Stimulated activated CD8-positive, alpha-beta memory T cell treated with anti-CD3 and anti-CD28 coated beads, Interleukin-15, amount 100 ng/mL, for 4 hours (primary cell): ENCODE data around the gene KCNIP4.

Experiments
- DNase-seq, 2 donors: peaks; one replicate each; pipeline ENCODE4 v3.0.0-alpha.2; 2020; ENCODE audit warnings: low read depth in 2 of 2

Gene KCNIP4

GRCh38 chr4:21191317-21191716 is 757.3 kb downstream of the KCNIP4 start:
- no peak for DNase-seq

DNA sequence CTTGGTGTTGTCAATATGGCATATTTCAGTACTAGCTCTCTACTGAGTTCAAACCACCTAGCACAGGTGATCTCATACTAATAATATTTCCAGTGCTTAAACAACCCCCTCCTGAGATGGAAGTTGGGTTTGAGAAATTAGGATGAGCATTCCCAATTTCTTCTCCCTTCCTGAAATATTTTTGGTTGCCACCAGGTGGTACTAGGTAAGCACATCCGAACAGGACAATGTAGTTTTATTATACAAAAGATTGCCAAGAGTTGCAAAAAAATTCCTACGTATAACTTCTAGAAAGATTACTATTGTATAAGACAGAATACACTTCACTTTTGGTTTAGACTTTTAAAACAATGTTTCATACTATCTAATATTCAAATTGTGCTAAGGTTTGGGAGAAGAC is 763.8 kb downstream of the KCNIP4 start:
- no peak for DNase-seq

- no peak for DNase-seq
These were observed 766.9 kb downstream of the KCNIP4 start for GRCh38 chr4:21181716-21182115.

GRCh38 chr4:21177871-21178270 is 770.7 kb downstream of the KCNIP4 start:
- DNase-seq, result no peak

DNA sequence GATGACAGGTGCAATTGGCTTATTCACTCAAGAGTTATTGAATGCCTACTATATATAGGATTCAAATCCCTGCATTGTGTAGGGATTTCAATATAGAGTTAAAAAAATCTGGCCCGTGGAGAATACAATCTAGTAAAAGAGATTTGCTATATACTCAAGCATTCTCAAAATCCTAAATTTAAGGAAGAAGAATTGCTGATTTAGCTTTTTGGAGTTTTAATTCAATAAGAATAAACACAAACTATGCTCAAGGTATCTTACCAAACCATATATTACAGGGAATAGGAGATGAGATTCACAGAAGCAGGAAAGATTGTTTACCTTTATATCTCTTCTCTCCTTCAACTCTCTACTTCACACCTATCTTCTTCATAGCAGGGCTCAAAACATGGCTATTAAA is 771.5 kb downstream of the KCNIP4 start:
- no peak for DNase-seq

- no peak for DNase-seq
These were observed 780.9 kb downstream of the KCNIP4 start for GRCh38 chr4:21167711-21168110.

DNA sequence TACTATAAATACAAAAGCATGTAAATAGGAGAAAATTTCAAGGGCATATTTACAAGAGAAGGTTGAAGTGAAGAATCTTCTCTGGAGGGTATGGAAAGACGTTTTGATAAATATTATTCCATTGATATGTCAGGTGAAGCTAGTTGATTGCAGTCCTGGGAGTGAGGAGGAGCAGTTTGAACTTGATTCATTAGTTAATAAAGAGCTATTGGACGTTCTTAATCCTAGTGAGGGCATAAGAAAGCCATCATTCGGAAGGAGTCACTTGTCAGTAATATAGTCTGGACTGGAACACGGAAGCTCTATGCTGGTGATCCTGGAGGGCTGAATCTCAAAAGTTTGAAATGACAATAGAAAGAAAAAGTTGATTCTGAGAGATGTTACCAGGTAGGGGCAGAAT is 793.2 kb downstream of the KCNIP4 start:
- no peak for DNase-seq

GRCh38 chr4:21139327-21139726 is 809.2 kb downstream of the KCNIP4 start:
- no peak for DNase-seq

GRCh38 chr4:21136051-21136630 is 812.4 kb downstream of the KCNIP4 start:
- no peak for DNase-seq

DNA sequence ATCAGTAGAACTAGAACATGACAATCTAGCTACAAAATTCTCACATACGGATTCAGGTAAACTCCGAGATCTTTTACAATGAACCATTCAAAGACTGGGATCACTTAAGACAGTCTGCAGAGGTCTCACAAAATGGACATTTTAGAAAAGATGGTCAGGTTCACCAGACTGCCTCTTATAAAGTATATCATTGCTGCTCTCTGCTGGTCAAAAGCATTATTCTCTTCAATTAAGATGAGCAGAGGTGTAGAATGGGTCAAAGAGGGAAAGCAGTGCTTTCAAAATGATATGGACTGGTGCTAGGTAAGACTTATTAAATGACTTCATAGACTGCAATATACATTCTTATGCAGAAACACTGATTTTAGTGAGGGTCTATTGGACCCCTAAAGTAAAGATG is 813.6 kb downstream of the KCNIP4 start:
- no peak for DNase-seq

GRCh38 chr4:21130606-21131005 is 818.0 kb downstream of the KCNIP4 start:
- DNase-seq, result no peak

DNA sequence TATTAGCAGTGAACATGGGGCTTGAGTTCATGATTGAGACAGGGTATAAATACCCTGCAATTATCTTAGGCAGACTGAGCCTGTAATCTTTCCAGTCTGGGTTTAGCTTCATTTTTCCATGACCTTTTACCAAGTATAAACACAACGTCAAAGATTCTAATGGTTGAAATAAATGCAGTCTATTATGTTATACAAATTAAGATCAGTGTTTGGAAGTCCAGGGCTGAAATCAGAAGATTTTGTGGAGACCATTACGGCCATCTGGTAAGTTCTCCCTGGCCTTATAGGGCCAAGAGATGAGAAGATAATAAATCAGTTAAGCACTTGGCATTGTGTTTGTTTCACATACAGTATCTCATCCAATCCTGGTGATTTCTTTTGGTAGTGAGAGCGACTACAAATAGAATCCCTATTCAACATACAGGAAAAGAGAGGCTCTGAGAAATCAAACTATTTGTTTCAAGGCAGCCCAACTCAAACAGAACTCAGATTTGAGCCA is 822.5 kb downstream of the KCNIP4 start:
- DNase-seq, result no peak

DNA sequence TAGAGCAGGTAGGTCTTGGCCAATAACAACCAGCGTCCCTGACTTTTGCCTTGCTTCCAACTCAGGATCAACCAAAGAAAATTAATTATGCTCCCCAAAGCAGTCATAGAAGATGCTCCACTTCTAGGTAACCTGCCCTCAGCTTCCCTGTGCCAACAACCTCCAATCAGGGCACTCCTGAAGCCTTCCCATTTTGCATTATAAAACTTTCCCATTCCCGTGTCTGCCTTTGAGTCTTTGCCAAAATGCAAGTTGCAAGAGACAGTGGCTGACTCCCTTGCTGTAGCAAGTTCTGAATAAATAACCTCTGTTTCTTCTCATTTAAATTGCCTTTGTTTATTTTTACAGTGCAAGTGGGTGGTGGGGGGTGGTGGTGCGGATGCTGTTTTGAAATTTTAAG is 830.3 kb downstream of the KCNIP4 start:
- no peak for DNase-seq

GRCh38 chr4:21117541-21118180 is 830.9 kb downstream of the KCNIP4 start:
- DNase-seq, result no peak

DNA sequence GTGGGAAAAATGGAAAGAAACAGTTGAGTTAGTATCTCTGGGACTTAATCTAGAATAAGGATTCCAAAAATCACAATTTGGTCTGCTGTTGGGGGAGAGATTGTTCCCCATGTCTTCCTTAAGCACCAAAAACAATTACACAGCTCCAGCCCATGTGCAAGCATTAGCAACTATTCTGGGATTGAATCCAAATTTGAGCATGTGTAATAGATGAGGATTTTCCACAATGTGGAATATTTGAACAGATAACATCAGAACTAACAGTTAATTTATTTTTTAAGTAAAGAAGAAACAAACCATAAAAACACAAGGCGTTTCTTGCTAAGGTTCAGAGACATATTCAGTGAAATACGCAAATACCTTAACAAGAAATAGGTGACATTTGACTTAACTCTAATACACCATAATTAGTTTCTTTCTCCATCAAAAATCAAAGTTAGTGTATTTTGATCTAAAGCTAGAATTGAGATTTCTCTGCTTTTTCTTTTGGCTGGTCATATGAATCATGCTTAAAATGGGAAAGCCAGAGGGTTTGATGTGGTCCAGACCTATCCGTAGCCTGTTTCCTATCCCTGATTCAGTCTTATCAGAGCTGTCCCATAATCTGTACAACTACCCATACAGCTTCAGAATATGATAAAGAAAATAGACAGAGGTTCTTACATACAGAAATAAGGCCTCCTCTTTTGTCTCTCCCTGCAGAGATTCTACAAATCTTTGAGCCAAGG is 834.9 kb downstream of the KCNIP4 start:
- no peak for DNase-seq

- no peak for DNase-seq
These were observed 845.9 kb downstream of the KCNIP4 start for GRCh38 chr4:21102667-21103066.

DNA sequence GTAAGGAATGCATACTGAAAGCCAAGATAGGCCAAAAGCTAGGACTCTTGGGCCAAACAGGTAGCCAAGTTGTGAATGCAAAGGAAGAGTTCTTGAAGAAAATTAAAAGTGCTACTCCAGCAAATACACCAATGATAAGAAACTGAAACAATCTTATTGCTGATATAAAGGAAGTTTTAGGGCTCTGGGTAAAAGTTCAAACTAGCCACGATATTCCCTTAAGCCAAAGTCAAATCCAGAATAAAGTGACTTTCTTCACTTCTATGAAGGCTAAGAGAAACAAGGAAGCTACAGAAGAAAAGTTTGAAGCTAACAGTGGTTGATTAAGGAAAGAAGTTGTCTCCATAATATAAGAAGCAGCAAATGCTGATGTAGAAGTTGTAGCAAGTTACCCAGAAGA is 850.7 kb downstream of the KCNIP4 start:
- DNase-seq, result no peak

GRCh38 chr4:21097026-21097425 is 851.5 kb downstream of the KCNIP4 start:
- no peak for DNase-seq

DNA sequence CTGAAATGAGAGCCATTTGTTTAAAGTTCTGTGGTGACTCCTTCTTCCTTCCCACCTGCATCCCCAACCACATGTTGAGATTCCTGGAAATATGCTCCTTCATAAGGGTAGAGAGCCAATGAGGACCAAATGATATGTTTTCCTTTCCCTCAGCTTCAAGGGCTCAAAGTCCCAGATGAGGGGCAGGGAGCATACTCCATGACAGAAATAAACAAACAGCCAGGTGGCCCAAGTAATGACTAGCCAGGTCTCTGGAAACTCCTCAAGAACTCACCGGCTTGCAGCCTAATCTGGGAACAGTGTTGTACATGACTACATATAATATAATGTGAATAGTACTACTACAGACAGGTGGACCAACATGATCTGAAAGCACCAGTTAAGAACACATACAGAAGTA is 856.0 kb downstream of the KCNIP4 start:
- DNase-seq, result no peak

GRCh38 chr4:21090094-21090666 is 858.4 kb downstream of the KCNIP4 start:
- DNase-seq, result no peak

DNA sequence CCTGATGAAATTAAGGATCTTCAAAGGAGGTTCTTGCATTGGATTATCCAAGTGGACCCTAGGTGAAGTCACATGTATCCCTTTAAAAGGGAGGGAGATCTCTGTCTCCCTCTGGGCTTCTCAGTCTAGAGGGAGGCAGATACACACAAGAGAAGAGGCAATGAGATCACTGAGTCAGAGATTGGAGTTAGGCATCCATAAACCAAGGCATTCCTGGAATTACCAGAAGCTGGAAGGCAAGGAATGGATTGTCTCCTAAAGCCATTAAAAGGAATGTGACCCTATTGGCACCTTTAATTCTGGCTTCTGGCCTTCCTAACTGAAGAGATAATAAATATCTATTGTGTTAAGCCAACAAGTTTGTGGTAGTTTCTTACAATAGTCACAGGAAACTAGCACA is 865.2 kb downstream of the KCNIP4 start:
- no peak for DNase-seq

DNA sequence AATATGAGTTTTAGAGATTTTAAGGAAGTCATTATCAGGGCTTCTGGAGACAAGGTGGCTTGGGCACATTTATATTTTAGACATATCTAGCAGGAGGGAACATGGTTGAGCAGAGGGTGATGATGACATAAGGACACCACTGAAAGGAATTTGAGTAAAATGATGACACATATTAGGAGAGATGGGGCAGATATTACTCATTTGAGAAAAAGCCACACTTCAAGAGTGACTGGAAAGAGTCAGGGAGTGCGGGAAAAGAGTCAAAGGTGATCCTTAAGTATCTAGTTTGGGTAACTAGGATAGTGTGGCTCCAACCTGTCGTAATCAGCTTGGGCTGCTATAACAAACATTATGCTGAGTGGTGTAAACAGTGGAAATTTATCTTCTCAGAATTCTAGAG is 870.6 kb downstream of the KCNIP4 start:
- no peak for DNase-seq

DNA sequence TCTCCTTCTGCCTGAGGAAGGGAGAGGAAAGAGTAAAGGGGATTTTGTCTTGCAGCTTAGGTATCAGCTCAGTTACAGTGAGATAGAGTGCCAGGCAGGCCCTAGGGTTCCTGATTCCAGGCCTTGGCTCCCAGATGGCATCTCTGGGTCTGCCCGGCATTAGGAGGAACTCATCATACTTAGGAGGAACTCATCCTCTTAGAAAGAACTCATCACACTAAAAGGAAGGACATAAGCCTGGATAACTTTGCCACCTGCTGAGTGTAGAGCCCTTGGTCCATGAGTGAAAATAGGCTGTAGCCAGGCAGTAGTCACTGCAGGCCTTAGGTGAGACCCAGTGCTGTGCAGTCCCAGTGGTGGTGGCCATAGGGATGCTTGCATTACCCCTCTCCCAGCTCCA is 881.2 kb downstream of the KCNIP4 start:
- no peak for DNase-seq
